GM19023 (cell line): ENCODE measurements around the gene MARS2.
"Not testable (repeated sequence)": the region's sequence is repeated elsewhere in the genome, so short reads cannot be mapped to it uniquely, and the experiment has no call there.

Source experiments
- ATAC-seq: cut with Tn5 transposase; IDR thresholded peaks from one replicate; pipeline ENCODE4 v1.9.1; 2021; ENCODE audit warnings: mild to moderate bottlenecking, moderate library complexity; ENCODE audit not compliant: unreplicated experiment

Gene MARS2

DNA sequence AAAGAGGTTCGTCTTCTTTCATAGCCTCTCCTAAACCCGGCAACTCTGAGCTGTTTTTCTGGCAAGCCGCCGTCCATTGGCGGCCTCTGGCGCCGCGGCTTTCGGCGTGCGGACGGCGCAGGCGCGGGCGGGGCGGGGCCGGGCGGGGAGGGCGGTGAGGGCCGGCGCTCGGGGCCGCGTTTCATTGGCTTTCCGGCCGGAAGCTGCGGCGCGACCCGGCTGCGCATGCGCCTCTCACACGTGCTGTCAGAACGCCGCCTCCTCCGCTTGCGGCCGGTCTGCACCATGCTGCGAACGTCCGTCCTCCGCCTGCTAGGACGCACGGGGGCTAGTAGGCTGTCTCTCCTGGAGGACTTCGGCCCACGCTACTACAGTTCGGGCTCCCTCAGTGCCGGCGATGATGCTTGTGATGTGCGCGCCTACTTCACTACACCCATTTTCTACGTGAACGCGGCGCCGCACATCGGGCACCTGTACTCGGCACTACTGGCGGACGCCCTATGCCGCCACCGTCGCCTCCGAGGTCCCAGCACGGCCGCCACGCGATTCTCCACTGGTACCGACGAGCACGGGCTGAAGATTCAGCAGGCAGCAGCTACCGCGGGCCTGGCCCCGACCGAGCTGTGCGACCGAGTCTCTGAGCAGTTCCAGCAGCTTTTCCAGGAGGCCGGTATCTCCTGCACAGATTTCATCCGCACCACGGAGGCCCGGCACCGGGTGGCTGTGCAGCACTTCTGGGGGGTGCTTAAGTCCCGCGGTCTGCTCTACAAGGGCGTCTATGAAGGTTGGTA is at the start of gene MARS2:
MARS2 (plus strand) TSS at position 249 of the 791 bp plus-strand sequence; CDS start at position 286, 37 bp downstream.
- ATAC-seq: peak; percentile 88

DNA sequence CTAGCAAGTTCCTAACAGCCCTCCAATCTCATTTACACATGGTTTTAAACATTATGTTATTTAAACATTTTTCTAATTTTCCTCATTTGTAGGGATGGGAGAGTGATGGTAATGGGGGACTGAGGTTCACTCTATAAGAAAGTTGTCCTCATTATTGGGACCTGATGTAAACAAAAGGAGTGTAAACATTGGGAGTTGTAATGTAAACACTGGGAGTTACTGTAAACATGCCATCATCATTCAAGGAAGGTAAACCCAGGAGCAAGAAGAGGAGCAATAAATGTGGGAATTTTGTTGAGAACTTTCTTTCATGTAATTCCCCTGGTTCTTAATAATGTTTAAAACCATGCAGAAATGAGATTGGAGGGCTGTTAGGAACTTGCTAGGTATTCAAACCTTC is 47.6 kb upstream of the MARS2 start:
- no peak for ATAC-seq

DNA sequence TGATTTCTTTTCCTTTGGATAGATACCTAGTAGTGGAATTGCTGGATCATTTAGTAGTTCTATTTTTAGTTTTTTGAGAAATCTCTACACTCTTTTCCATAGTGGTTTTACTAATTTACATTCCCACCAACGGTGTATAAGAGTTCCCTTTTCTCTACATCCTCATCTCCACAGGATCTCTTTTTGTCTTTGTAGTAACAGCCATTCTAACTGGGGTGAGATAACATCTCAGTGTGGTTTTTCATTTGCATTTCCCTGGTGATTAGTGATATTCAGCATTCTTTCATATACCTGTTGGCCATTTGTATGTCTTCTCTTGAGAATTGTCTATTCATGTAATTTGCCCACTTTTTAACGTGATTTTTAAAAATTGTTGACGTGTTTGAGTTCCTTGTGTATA is 43.5 kb upstream of the MARS2 start:
- ATAC-seq: no peak

DNA sequence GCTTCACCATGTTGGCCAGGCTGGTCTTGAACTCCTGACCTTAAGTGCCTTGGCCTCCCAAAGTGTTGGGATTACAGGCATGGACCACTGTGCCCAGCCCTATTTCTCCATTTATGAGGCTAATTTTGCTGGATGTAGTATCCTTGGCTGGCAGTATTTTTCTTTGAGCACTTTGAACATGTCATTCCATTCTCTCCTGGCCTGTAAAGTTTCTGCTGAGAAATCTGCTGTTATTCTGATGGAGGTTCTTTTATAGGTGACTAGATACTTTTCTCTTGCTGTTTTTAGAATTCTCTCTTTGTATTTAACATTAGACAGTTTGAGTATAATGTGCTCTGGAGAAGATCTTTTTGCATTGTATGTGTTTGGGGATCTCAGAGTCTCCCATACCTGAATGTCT is 38.9 kb upstream of the MARS2 start:
- no peak for ATAC-seq

DNA sequence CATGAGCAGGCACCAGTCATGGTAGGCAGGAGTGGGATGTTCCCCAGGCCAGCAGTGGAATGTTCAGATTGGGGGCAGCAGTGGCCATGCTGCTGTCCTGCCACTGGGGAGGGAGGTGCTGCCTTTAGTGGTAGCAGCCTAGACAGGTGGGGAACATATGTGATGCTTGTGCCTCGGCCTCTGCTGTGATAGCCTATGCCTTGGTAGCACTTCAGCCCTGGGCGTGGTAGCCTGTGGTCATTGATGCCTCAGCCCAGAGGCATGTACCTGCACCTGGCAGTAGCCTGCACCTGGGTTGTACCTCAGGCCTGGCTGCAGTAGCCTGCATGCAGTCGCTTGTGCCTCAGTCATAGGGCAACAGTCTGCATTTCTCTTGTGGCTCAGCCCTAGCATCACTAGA is 36.9 kb upstream of the MARS2 start:
- no peak for ATAC-seq

DNA sequence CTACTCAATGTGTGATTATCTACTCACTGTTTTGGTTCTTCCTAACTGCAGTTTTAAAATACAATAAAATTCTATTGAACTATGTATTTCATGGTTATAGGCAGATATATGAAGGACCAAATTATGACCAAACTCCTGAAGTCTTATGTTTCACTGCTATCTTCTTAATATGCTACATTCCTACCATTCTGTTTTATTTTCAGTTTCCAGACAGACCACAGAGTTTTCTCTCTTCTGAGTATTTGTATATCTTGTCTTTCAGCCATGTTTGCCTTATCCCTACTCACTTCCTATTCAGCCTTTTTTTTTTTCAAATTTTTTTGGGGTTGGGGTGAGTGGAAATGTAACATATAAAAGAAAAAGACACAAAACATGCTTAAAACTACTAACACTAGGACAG is 36.1 kb upstream of the MARS2 start:
- no peak for ATAC-seq

DNA sequence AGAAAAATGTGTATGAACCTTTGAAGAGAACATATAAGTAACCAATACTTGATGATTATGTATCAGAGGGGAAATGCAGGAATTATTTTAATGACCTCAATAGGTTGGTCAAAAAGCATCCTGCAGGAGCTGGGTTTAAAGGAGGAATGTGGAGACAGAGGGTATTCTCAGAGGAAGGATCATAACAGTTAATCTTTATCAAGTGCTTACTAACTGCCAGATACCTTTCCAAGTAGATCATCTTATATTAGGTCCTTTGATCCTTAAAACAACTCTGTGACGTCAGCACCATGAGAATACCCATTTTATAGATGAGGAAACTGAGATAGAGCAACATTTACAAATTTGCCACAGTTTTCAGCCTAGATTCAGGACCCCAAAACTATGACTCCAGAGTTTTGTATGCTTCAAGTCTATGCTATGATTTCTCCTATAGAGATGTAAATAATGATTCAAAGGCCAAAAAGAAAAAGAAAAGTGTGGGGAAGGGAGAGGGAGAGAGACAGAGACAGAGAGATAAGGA is 32.7 kb upstream of the MARS2 start:
- ATAC-seq: no peak

DNA sequence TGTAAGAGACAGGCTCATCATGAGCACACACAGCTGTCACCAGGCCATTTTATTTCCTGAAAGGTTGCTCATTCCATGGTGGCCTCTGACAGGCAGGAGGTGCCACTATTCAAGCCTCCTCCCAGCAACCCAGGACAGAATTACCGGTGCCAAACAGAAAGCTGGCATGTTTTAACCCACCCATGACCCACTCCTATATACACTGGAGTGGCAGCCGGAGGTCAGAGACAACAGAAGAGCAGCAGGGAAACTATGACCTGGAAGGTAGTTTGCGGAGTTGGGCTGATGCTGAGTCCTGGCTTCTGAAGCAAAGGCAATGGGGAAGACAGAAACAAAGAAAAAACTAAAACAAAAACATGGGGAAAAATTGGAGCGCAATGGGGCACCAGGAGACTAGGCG is 32.1 kb upstream of the MARS2 start:
- no peak for ATAC-seq

DNA sequence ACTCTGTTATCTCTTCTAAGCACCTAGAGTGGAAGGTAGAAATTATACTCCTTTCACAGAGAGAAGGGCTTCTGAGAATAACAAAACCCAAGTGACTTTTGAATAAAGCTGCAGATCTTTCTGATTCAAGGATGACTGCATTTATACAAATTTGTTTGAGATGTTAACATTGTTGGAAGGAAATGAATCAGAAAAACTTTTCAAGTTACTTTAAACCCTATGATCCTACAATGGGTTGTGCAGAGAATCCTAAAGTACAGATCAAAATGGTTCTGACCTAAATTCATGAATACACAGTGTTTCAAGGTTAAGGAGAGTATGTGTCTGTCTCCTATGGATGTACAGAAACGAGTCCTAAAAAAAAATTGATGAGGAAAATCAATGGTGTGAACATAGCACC is 31.6 kb upstream of the MARS2 start:
- no peak for ATAC-seq

DNA sequence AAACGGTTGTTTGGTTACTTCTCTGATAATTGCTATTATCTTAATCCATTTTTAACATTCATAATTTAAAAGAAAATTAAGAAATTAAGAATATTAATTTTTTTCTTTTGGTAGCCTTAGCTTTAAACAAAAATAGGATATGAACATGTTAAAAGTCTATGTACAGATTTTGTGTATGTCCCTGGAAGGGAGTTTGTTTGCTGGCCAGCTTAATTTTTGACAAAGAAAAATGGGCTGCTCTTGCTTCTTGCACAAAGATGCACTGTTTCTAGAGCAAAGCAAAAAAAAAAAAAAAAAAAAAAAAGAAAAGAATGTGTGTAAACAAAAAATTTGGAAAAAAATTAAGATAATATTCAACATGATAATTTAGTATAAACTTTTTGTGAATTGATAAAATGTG is 31.1 kb upstream of the MARS2 start:
- no peak for ATAC-seq

DNA sequence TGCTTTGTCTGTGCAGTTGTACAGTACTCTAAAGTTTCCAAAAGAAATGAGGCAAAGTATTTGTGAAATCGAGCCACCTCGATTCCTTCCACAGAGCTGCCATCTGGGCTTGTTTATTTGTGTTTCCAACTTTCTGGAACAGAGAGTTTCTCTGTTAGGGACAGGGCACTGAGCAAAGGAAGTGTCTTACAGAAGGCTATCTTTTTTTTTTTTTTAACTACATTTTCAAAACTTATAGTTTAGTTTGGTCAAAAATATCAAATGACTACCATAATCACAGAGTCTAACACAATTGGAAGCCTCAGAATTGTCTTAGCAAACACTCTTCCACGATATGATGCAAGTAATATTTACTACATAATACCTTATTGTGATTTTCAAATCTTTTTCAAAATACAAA is 30.6 kb upstream of the MARS2 start:
- ATAC-seq: no peak

DNA sequence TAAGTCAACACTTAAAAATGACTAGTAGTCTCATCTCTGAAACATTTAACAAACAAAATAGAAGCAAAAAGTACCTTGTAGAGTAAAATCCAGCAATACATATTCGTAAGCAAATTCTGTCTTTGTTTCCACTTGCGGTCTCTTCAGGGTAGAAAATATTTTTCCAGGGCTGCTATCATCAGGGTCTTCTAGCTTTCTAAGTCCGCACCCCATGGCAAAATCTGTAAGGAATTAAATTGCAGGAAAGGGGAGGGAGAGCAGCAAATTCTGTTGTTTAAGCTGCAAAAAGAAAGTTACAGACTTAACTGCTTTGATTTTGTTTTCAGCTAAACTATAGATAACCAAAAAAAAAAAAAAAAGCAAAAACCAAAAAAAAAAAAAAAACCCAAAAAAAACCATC is 29.9 kb upstream of the MARS2 start, which contains the start of gene RFTN2:
RFTN2 (minus strand) TSS at position 342 of the 400 bp plus-strand sequence; CDS start at position 213, 129 bp downstream.
- no peak for ATAC-seq

DNA sequence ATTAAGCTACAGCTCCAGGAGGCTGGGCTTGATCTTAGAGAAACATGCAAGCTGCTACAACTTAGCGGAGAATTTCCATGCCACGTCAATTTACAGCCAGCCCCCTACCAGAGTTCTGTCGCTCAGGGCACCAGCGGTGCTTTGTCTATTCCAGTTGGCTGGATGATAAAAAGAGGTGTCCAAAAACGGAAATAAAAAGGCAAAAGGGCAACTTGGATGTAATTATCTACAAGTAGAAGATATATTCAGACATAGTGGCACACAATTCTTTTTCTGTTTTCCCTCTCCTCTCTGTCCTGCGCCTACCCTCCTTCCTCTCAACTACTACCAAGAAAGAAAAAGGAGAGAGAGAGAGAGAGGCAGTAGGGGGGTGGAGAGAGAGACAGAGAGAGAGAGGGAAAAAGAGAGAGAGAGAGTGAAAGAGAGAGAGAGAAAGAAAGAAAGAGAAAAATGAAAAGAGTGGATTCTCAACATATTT is 29.4 kb upstream of the MARS2 start:
- ATAC-seq: no peak

DNA sequence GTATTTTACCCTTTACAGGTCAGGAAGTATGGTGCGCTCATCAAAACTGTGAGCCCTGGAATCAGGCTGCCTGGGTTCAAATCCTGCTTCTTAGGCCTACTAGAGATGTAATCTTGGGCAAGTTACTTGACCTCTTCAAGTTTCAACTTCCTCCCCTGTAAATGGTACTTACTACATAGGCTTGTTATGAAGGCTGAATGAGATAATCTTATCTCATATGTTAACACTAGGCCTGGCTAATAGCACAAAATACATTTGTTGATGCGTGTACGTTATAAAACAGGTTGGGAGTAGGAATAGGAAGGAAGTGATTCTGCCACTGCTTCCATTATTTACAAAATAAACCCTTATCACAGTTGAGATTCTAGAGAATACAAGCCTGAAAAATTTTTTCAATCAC is 28.1 kb upstream of the MARS2 start:
- ATAC-seq: no peak

DNA sequence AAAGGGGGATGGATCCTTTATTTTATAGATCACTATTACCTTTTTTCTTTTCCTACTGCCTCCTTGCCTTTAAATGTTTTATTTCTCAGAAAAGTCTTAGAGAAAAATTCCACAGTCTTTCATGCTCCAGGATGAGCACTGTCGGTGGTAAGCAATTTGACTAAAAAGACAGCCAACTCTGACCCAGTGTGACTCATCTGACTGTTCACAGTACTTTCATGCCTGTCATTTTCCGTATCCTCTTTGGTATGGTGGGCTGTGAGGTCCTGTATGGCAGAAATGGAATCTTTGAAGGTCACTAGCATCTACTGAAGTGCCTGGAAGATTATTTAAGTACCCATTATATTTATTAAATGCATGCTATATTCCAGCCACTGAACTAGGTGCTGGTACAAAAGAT is 27.7 kb upstream of the MARS2 start:
- ATAC-seq: no peak

DNA sequence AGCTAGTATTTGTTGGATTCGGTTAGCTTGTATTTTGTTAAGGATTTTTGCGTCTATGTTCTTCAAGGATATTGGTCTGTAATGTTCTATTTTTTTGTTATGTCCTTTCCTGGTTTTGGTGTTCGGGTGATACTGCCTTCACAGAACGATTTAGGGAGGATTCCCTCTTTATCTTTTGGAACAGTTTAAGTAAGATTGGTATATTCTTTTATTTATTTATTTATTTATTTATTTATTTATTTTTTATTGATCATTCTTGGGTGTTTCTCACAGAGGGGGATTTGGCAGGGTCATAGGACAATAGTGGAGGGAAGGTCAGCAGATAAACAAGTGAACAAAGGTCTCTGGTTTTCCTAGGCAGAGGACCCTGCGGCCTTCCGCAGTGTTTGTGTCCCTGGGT is 10.0 kb upstream of the MARS2 start:
- not testable (repeated sequence) for ATAC-seq

DNA sequence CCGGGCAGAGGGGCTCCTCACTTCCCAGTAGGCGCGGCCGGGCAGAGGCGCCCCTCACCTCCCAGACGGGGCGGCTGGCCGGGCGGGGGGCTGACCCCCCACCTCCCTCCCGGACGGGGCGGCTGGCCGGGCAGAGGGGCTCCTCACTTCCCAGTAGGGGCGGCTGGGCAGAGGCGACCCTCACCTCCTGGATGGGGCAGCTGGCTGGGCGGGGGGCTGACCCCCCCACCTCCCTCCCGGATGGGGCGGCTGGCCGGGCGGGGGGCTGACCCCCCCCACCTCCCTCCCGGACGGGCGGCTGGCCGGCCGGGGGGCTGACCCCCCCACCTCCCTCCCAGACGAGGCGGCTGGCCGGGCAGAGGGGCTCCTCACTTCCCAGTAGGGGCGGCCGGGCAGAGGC is 9.2 kb upstream of the MARS2 start:
- ATAC-seq: not testable (repeated sequence)

DNA sequence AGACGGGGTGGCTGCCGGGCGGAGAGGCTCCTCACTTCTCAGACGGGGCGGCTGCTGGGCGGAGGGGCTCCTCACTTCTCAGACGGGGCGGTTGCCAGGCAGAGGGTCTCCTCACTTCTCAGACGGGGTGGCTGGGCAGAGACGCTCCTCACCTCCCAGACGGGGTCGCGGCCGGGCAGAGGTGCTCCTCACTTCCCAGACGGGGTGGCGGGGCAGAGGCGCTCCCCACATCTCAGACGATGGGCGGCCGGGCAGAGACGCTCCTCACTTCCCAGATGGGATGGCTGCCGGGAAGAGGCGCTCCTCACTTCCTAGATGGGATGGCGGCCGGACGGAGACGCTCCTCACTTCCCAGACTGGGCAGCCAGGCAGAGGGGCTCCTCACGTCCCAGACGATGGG is 8.6 kb upstream of the MARS2 start:
- ATAC-seq: not testable (repeated sequence)

DNA sequence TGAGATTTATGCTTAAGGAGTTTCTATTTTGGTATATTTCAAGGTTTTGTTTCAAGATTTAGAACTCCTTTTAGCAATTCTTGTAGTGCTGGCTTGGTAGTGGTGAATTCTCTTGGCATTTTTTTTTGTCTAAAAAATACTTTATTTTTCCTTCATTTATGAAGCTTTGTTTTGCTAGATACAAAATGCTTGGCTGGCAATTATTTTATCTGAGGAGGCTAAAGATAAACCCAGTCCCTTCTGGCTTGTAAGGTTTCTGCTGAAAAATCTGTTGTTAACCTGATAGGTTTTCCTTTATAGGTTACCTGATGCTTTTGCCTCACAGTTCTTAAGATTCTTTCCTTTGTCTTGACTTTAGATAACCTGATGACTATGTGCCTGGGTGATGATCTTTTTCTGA is 5.4 kb upstream of the MARS2 start:
- ATAC-seq: not testable (repeated sequence)

DNA sequence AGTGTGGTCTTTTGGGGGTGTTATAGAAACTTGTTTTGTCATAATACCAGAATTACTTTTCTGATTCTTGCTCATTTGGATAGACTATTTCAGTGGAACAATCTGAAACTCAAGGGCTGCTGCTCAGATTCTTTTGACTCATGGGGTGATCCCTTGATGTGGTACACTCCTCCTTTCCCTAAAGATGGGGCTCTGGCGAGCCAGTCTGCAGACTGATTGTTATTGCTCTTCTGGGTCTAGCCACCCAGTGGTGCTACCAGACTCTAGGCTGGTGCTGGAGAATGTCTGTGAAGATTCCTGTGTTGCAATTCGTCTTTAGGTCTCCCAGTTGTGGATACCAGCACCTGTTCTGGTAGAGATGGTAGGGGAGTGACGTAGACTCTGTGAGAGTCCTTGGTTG is 4.2 kb upstream of the MARS2 start:
- no peak for ATAC-seq

DNA sequence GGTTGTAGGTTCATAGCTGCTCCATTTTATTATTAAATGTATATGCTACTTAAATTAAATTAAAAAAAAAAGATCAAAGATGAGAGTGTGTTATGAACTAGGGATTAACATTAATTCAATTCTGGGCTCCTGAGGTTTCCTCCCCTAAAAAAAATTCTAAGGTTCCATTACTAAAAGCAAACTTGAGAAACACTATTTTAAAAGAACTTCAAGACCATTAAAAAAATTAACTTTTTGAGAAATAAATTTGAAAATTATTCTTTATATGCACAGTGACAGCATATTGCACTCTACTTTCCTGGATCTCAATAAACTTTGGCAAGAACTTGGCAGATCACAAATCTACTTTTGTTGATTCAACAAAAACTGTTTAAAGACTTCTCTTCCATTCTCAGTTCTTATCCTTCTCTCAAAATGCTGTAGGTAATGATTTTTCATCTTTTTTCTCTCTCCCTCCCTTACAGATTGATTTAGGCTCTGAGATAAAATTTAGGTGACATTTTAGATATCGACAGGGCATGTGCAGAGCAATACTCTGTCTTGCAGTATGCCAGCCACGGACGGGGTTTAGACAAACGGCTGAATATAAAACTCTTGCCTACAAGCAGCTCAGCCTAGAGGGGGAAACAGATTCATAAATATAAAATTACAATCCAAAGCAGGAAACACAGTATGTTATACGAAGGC is 592 bp upstream of the MARS2 start:
- peak; percentile 33 for ATAC-seq
